Choroid plexus epithelial cell (primary cell): ENCODE data around the gene DARS2.
"Not testable (repeated sequence)": the region's sequence is repeated elsewhere in the genome, so short reads cannot be mapped to it uniquely, and the experiment has no call there.

Source experiments
- DNase-seq: peaks from one replicate; pipeline ENCODE4 v3.0.0-alpha.2; 2010; ENCODE audit warnings: low read depth
- H3K4me3 ChIP-seq: 2 replicates; pipeline ENCODE4 v1.5.1; 2011; ENCODE audit warnings: low read depth, mild to moderate bottlenecking, control low read depth, low read length, moderate library complexity
- CTCF ChIP-seq: conservative IDR thresholded peaks from 2 replicates; pipeline ENCODE4 v1.5.1; 2011; ENCODE audit warnings: low read depth, mild to moderate bottlenecking, control low read depth, inconsistent platforms, low read length, moderate library complexity

The DARS2 gene

GRCh38 chr1:173802961-173803360, 21.5 kb upstream of the DARS2 start:
- no peak overlapping the region for H3K4me3 ChIP-seq
- no peak for DNase-seq
- no peak for TF ChIP-seq CTCF

- H3K4me3 ChIP-seq, DNase-seq: not testable (repeated sequence)
Observed at GRCh38 chr1:173813654-173814053, 10.8 kb upstream of the DARS2 start.

GRCh38 chr1:173818459-173818858, 6.0 kb upstream of the DARS2 start:
- TF ChIP-seq CTCF, result no peak
- H3K4me3 ChIP-seq, result no peak overlapping the region
- DNase-seq, result no peak

- no peak for TF ChIP-seq CTCF
- H3K4me3 ChIP-seq, result no peak overlapping the region
- no peak for DNase-seq
Observed at GRCh38 chr1:173821680-173822079, 2.8 kb upstream of the DARS2 start.

GRCh38 chr1:173823781-173824314, 625 bp upstream of the DARS2 start:
- H3K4me3 ChIP-seq, result peak overlapping the region; percentile 78
- TF ChIP-seq CTCF, result no peak
- DNase-seq, result no peak

GRCh38 chr1:173827611-173828010, 3.1 kb downstream of the DARS2 start:
- no peak for TF ChIP-seq CTCF
- DNase-seq, result peak; percentile 10
- H3K4me3 ChIP-seq, result no peak overlapping the region

GRCh38 chr1:173832748-173833147, 8.3 kb downstream of the DARS2 start:
- TF ChIP-seq CTCF, result no peak
- no peak for DNase-seq
- H3K4me3 ChIP-seq, result no peak overlapping the region
